Keratinocyte (primary cell): ENCODE measurements around the gene PSMC3. TPM values are rescaled to one million over a fixed set of nuclear protein-coding genes. Genes with fewer than 3 reads are reported as not detected.
"Not testable (repeated sequence)": the region's sequence is repeated elsewhere in the genome, so short reads cannot be mapped to it uniquely, and the experiment has no call there.

Experiments
- DNase-seq: peaks from one replicate; pipeline ENCODE4 v3.0.0-alpha.2; 2011; ENCODE audit warnings: low read depth, missing footprints, low spot score
- FAIRE-seq: peaks from 2 replicates; lab custom pipeline; 2011; peaks lifted over from hg19 to GRCh38; lab: Jason Lieb, UNC
- H2AFZ ChIP-seq: 2 replicates; pipeline ENCODE4 v1.6.0; 2012; ENCODE audit warnings: low read length, control low read depth, inconsistent platforms; ENCODE audit not compliant: control insufficient read depth
- H3K27ac ChIP-seq: 2 replicates; pipeline ENCODE4 v1.5.1; 2011; ENCODE audit warnings: low read length; ENCODE audit not compliant: control insufficient read depth, insufficient read depth
- H3K27me3 ChIP-seq: 3 replicates; pipeline ENCODE4 v1.6.0; 2011; ENCODE audit warnings: low read length; ENCODE audit not compliant: control insufficient read depth, insufficient read depth; ENCODE audit errors: extremely low read depth
- H3K36me3 ChIP-seq, 2 experiments: 2 replicates in 1 of 2; 3 replicates in 1 of 2; pipeline ENCODE4 v1.5.1; 2011; ENCODE audit warnings: low read length in 2 of 2, mild to moderate bottlenecking in 1 of 2; ENCODE audit not compliant: control insufficient read depth in 2 of 2, insufficient read depth in 2 of 2; ENCODE audit errors: extremely low read depth in 1 of 2
- H3K4me1 ChIP-seq: 3 replicates; pipeline ENCODE4 v1.5.1; 2011; ENCODE audit warnings: low read length; ENCODE audit not compliant: control insufficient read depth, insufficient read depth; ENCODE audit errors: extremely low read depth
- H3K4me2 ChIP-seq: 3 replicates; pipeline ENCODE4 v1.6.0; 2011; ENCODE audit warnings: low read depth, low read length; ENCODE audit not compliant: control insufficient read depth, insufficient read depth; ENCODE audit errors: extremely low read depth
- H3K4me3 ChIP-seq, 3 experiments: fragments of 200-600 bp in 1 of 3; sonication (generic) in 1 of 3; 2 replicates in 2 of 3; 3 replicates in 1 of 3; pipeline ENCODE4 v1.5.1; 2011 to 2016; ENCODE audit warnings: low read length in 3 of 3, mild to moderate bottlenecking in 3 of 3, control low read depth in 2 of 3, inconsistent platforms in 1 of 3, low read depth in 1 of 3, mixed read lengths in 1 of 3, mixed run types in 1 of 3, moderate library complexity in 1 of 3; ENCODE audit not compliant: control insufficient read depth in 2 of 3, insufficient read depth in 2 of 3; ENCODE audit errors: extremely low read depth in 1 of 3
- H3K79me2 ChIP-seq: 2 replicates; pipeline ENCODE4 v1.6.0; 2012; ENCODE audit warnings: low read length; ENCODE audit not compliant: control insufficient read depth, insufficient read depth
- H3K9ac ChIP-seq: 3 replicates; pipeline ENCODE4 v1.6.0; 2011; ENCODE audit warnings: low read length; ENCODE audit not compliant: control insufficient read depth, insufficient read depth; ENCODE audit errors: extremely low read depth
- H3K9me1 ChIP-seq: 3 replicates; pipeline ENCODE4 v1.6.0; 2011; ENCODE audit warnings: low read length; ENCODE audit not compliant: control insufficient read depth, insufficient read depth; ENCODE audit errors: extremely low read depth
- H3K9me3 ChIP-seq: 2 replicates; pipeline ENCODE4 v1.5.1; 2012; ENCODE audit warnings: low read depth, low read length; ENCODE audit not compliant: control insufficient read depth
- H4K20me1 ChIP-seq: 3 replicates; pipeline ENCODE4 v1.6.0; 2011; ENCODE audit warnings: low read length; ENCODE audit not compliant: control insufficient read depth, insufficient read depth; ENCODE audit errors: extremely low read depth
- EZH2 ChIP-seq: IDR thresholded peaks from one replicate; pipeline ENCODE4 v1.6.1; 2012; ENCODE audit warnings: inconsistent platforms, mild to moderate bottlenecking, low read length, moderate library complexity
- dilution Hi-C: fragments of 300-500 bp; cut with MboI; formaldehyde crosslinking; loops from one replicate; pipeline ENCODE4 v1.7.0; 2020; ENCODE audit warnings: low sequenced_read_pairs; ENCODE audit not compliant: extremely low pct_ligation_motif_present
- polyA plus RNA-seq, 5 experiments: library from polyadenylated mRNA; depleted of rRNA in 3 of 5; stranded (reverse) in 3 of 5; stranded (forward) in 1 of 5; unstranded in 1 of 5; fragments of >200 nt; gene quantifications; 1 replicate in 1 of 5; 2 replicates in 3 of 5; 3 replicates in 1 of 5; pipeline versions ENCODE4 v1.2.1 to v1.2.3, GENCODE V29; 2011 to 2012; ENCODE audit warnings: missing spikeins in 2 of 5, low read depth in 1 of 5, low replicate concordance in 1 of 5
- TF ChIP-seq, protein P1 (sequence below), 3 experiments: IDR thresholded peaks in 1 of 3; conservative IDR thresholded peaks in 1 of 3; optimal IDR thresholded peaks in 1 of 3; 2 replicates in 2 of 3; 3 replicates in 1 of 3; pipeline versions ENCODE3 to v1.5.1; 2011; ENCODE audit warnings: low read length in 3 of 3, mild to moderate bottlenecking in 3 of 3, moderate library complexity in 2 of 3, control low read depth in 1 of 3, inconsistent platforms in 1 of 3; ENCODE audit not compliant: insufficient read depth in 2 of 3; ENCODE audit errors: extremely low read depth in 1 of 3

PSMC3 gene
- polyA plus RNA-seq, 1 donor (not counting 4 experiments of a cell fraction or from before 2014, with no cell fraction given), result 172 TPM

DNA sequence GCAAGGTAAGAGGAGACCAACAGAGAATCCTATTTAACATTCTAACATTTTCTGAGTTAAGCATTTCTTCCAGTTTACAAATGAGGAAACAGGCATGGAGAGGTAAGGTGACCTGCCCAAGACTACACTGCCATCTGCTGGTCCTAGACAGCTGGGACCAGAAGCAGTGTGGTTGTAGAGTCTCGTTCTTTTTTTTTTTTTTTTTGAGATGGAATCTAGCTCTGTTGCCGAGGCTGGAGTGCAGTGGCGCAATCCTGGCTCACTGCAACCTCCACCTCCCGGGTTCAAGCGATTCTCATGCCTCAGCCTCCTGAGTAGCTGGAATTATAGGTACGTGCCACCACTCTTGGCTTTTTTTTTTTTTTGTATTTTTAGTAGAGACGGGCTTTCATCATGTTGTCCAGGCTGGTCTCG is 28.0 kb upstream of the PSMC3 start:
- H3K4me1 ChIP-seq, H3K4me2 ChIP-seq, H3K27ac ChIP-seq, H3K36me3 ChIP-seq, H3K9ac ChIP-seq, H3K27me3 ChIP-seq, H4K20me1 ChIP-seq, H2AFZ ChIP-seq, H3K9me1 ChIP-seq, H3K4me3 ChIP-seq, H3K9me3 ChIP-seq, dilution Hi-C loops, H3K79me2 ChIP-seq: not testable (repeated sequence)
- TF ChIP-seq, protein P1, sequence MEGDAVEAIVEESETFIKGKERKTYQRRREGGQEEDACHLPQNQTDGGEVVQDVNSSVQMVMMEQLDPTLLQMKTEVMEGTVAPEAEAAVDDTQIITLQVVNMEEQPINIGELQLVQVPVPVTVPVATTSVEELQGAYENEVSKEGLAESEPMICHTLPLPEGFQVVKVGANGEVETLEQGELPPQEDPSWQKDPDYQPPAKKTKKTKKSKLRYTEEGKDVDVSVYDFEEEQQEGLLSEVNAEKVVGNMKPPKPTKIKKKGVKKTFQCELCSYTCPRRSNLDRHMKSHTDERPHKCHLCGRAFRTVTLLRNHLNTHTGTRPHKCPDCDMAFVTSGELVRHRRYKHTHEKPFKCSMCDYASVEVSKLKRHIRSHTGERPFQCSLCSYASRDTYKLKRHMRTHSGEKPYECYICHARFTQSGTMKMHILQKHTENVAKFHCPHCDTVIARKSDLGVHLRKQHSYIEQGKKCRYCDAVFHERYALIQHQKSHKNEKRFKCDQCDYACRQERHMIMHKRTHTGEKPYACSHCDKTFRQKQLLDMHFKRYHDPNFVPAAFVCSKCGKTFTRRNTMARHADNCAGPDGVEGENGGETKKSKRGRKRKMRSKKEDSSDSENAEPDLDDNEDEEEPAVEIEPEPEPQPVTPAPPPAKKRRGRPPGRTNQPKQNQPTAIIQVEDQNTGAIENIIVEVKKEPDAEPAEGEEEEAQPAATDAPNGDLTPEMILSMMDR (optimal IDR thresholded peaks at IDR 0.05 in 1 of 3, IDR thresholded peaks at IDR 0.05 in 1 of 3, conservative IDR thresholded peaks at IDR 0.05 in 1 of 3; ENCODE audit: extremely low read depth in 1 of 3, insufficient read depth in 2 of 3, low read length in 3 of 3), result peak; percentile 77 to 89 (median 81)
- FAIRE-seq, result peak; percentile 5
- peak; percentile 35 for DNase-seq

DNA sequence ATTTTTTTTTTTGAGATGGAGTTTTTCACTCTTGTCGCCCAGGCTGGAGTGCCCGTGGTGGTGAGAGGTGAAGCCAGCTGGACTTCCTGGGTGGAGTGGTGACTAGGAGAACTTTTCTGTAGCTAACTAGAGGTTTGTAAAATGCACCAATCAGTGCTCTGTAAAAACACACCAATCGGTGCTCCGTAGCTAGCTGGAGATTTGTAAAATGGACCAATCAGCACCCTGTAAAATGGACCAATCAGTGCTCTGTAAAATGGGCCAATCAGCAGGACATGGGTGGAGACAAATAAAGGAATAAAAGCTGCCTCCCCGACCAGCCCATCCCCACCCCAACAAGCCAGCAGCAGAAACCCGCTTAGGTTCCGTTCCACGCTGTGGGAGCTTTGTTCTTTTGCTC is 27.1 kb upstream of the PSMC3 start:
- Histone ChIP-seq H3K79me2 (no peaks in the 10 kb centered on the region), H3K27ac (no peak overlapping the region), H3K4me1 (no peaks in the 10 kb centered on the region), H3K4me3 (no peak overlapping the region), H3K27me3 (no peaks in the 10 kb centered on the region), H2AFZ (no peak overlapping the region), H3K36me3 (no peaks in the 10 kb centered on the region), H3K9me3 (no peaks in the 10 kb centered on the region), H3K4me2 (no peak overlapping the region), H3K9me1 (no peaks in the 10 kb centered on the region), H3K9ac (no peak overlapping the region), H4K20me1 (no peaks in the 10 kb centered on the region)
- FAIRE-seq (no peak), DNase-seq (no peak)
- dilution Hi-C loops, result no loop called here
- no peak for TF ChIP-seq EZH2
- TF ChIP-seq, protein P1 (optimal IDR thresholded peaks at IDR 0.05 in 1 of 3, IDR thresholded peaks at IDR 0.05 in 1 of 3, conservative IDR thresholded peaks at IDR 0.05 in 1 of 3; ENCODE audit: extremely low read depth in 1 of 3, insufficient read depth in 2 of 3, low read length in 3 of 3), result no peak
